HepG2 (cell line): ENCODE results near the gene BAHCC1. TPM values are rescaled to one million over a fixed set of nuclear protein-coding genes. Genes with fewer than 3 reads are reported as not detected.

Experiments
- ADNP ChIP-seq: sonication (generic); formaldehyde crosslinking; IDR thresholded peaks from 2 replicates; pipeline ENCODE4 v1.4.0; 2020; ENCODE audit warnings: missing genetic modification reagents
- BCL6 ChIP-seq: IDR thresholded peaks from 2 replicates; pipeline ENCODE4 v1.6.1; 2016; ENCODE audit warnings: missing genetic modification reagents, missing compliant biosample characterization
- MED1 ChIP-seq: sonication (generic); formaldehyde crosslinking; IDR thresholded peaks from 2 replicates; pipeline ENCODE4 v1.4.0; 2020; ENCODE audit warnings: missing genetic modification reagents
- NFKB2 ChIP-seq: sonication (generic); formaldehyde crosslinking; IDR thresholded peaks from 2 replicates; pipeline ENCODE4 v1.4.0; 2020; ENCODE audit warnings: missing genetic modification reagents, borderline replicate concordance
- NFYC ChIP-seq: IDR thresholded peaks from 2 replicates; pipeline ENCODE4 v1.6.1; 2016; ENCODE audit warnings: missing genetic modification reagents, missing compliant biosample characterization
- NR2F2 ChIP-seq: IDR thresholded peaks from 2 replicates; pipeline ENCODE4 v1.6.1; 2012; ENCODE audit warnings: low read depth, inconsistent platforms, borderline replicate concordance
- NR2F6 ChIP-seq, 2 experiments: IDR thresholded peaks; 2 replicates each; pipeline ENCODE4 v1.6.1; 2016; ENCODE audit warnings: antibody characterized with exemption in 1 of 2, mild to moderate bottlenecking in 1 of 2
- SMC3 ChIP-seq: IDR thresholded peaks from 2 replicates; pipeline ENCODE4 v1.6.1; 2011; ENCODE audit warnings: low read length, improper control_type of control experiment
- TSC22D2 ChIP-seq: sonication (generic); formaldehyde crosslinking; IDR thresholded peaks from 2 replicates; pipeline ENCODE4 v1.5.1; 2020; ENCODE audit warnings: missing genetic modification reagents, mild to moderate bottlenecking, borderline replicate concordance
- WIZ ChIP-seq: sonication (generic); formaldehyde crosslinking; IDR thresholded peaks from 2 replicates; pipeline ENCODE4 v1.5.1; 2020; ENCODE audit warnings: mild to moderate bottlenecking, missing genetic modification reagents
- ZMYM3 ChIP-seq: sonication (generic); formaldehyde crosslinking; IDR thresholded peaks from 2 replicates; pipeline ENCODE4 v1.5.1; 2020; ENCODE audit warnings: mild to moderate bottlenecking, missing genetic modification reagents
- ZNF331 ChIP-seq: sonication (generic); formaldehyde crosslinking; IDR thresholded peaks from 2 replicates; pipeline ENCODE4 v1.4.0; 2020; ENCODE audit warnings: missing genetic modification reagents
- ZNF605 ChIP-seq: sonication (generic); formaldehyde crosslinking; IDR thresholded peaks from 2 replicates; pipeline ENCODE4 v1.8.0; 2022; ENCODE audit warnings: mild to moderate bottlenecking, missing genetic modification reagents
- ZNF678 ChIP-seq: sonication (generic); formaldehyde crosslinking; IDR thresholded peaks from 2 replicates; pipeline ENCODE4 v1.4.0; 2020; ENCODE audit warnings: mild to moderate bottlenecking, missing genetic modification reagents
- ZNF788 ChIP-seq: sonication (generic); formaldehyde crosslinking; IDR thresholded peaks from 2 replicates; pipeline ENCODE4 v1.5.0; 2020; ENCODE audit warnings: mild to moderate bottlenecking, missing genetic modification reagents, borderline replicate concordance
- polyA plus RNA-seq, 8 experiments: library from polyadenylated mRNA; depleted of rRNA in 3 of 8; stranded (reverse) in 7 of 8; unstranded in 1 of 8; fragments of >200 nt; fragmentation: Illumina TruSeq in 4 of 8; extraction: Trizol in 4 of 8; gene quantifications; 2 replicates each; pipeline versions ENCODE4 v1.2.1 to v1.2.3, GENCODE V29; 2011 to 2016; ENCODE audit warnings: low read depth in 4 of 8, missing spikeins in 1 of 8, mixed read lengths in 1 of 8; ENCODE audit not compliant: insufficient read depth in 1 of 8
- total RNA-seq, 5 experiments: library from RNA; depleted of rRNA; stranded (reverse); fragments of >200 nt; fragmentation: Illumina TruSeq; extraction: Trizol; gene quantifications; 2 replicates each; pipeline ENCODE4 v1.2.3, GENCODE V29; 2016; ENCODE audit warnings: low read depth in 1 of 5
- TF ChIP-seq, protein P1 (sequence below): sonication (generic); formaldehyde crosslinking; IDR thresholded peaks from 2 replicates; pipeline ENCODE4 v1.5.1; 2020; ENCODE audit warnings: missing genetic modification reagents, mild to moderate bottlenecking, borderline replicate concordance
- TF ChIP-seq, protein P2 (sequence below): sonication (generic); formaldehyde crosslinking; IDR thresholded peaks from 2 replicates; pipeline ENCODE4 v1.4.0; 2020; ENCODE audit warnings: missing genetic modification reagents, borderline replicate concordance
- TF ChIP-seq, protein P3 (sequence below): IDR thresholded peaks from 2 replicates; pipeline ENCODE4 v1.6.1; 2018; ENCODE audit warnings: missing genetic modification reagents, mild to moderate bottlenecking, missing compliant biosample characterization
- TF ChIP-seq, protein P4 (sequence below): IDR thresholded peaks from 2 replicates; pipeline ENCODE4 v1.6.1; 2016

BAHCC1 gene
- total and polyA plus RNA-seq, 2 of the 13 experiments (the other 11 are each of a cell fraction or from before 2014, with no cell fraction given): 1.4 to 1.7 TPM

DNA sequence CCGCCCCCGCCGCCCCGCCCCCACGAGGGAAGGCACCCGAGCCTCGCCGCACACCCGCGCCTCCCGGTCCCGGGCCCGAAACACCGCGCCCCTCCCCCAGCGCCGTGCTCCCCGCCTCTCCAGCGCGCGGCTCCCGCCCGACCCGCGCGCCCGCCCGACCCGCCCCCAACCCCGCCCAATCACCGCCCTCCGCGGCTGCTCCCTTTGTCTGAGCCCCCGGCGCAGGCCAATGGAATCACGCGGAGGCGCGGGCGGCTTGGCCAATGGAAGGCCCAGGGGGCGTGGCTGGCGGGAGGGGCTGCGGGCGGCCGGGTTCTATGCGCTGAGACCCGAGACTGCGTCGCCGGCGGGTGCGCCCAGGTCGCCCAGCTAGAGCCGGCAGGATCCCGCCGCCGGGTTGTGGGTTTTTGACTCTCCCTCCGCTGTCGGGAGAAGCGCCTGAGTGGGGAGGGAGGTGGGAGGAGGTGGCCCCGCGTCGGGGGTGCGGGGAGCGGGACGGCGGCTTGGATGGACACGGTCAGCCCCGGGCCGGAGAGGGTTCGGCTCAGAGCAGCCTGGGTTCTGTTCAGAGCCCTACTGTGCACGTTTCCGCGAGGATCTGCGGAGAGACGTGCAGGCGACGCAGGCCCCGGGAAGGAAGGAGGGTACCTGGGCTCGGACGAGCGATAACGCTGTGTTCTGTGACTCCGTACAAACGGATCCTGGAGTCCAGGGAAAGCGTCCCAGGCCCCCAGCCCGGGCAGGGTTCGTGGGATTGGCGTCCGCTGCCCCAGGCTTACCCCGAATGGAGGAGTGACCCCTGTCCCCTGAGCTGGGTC is 49.0 kb upstream of the BAHCC1 start (continued):
- TF ChIP-seq, protein P1, sequence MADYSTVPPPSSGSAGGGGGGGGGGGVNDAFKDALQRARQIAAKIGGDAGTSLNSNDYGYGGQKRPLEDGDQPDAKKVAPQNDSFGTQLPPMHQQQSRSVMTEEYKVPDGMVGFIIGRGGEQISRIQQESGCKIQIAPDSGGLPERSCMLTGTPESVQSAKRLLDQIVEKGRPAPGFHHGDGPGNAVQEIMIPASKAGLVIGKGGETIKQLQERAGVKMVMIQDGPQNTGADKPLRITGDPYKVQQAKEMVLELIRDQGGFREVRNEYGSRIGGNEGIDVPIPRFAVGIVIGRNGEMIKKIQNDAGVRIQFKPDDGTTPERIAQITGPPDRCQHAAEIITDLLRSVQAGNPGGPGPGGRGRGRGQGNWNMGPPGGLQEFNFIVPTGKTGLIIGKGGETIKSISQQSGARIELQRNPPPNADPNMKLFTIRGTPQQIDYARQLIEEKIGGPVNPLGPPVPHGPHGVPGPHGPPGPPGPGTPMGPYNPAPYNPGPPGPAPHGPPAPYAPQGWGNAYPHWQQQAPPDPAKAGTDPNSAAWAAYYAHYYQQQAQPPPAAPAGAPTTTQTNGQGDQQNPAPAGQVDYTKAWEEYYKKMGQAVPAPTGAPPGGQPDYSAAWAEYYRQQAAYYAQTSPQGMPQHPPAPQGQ (CRISPR knock-in tag): no peak
- TF ChIP-seq, protein P2, sequence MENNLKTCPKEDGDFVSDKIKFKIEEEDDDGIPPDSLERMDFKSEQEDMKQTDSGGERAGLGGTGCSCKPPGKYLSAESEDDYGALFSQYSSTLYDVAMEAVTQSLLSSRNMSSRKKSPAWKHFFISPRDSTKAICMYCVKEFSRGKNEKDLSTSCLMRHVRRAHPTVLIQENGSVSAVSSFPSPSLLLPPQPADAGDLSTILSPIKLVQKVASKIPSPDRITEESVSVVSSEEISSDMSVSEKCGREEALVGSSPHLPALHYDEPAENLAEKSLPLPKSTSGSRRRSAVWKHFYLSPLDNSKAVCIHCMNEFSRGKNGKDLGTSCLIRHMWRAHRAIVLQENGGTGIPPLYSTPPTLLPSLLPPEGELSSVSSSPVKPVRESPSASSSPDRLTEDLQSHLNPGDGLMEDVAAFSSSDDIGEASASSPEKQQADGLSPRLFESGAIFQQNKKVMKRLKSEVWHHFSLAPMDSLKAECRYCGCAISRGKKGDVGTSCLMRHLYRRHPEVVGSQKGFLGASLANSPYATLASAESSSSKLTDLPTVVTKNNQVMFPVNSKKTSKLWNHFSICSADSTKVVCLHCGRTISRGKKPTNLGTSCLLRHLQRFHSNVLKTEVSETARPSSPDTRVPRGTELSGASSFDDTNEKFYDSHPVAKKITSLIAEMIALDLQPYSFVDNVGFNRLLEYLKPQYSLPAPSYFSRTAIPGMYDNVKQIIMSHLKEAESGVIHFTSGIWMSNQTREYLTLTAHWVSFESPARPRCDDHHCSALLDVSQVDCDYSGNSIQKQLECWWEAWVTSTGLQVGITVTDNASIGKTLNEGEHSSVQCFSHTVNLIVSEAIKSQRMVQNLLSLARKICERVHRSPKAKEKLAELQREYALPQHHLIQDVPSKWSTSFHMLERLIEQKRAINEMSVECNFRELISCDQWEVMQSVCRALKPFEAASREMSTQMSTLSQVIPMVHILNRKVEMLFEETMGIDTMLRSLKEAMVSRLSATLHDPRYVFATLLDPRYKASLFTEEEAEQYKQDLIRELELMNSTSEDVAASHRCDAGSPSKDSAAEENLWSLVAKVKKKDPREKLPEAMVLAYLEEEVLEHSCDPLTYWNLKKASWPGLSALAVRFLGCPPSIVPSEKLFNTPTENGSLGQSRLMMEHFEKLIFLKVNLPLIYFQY (CRISPR knock-in tag): peak; percentile 47; the same call in 1 of the 2 replicates
- TF ChIP-seq NR2F2: no peak
- no peak for TF ChIP-seq NR2F6 (IDR thresholded peaks at IDR 0.05)
- TF ChIP-seq NR2F6 (CRISPR knock-in tag; IDR thresholded peaks at IDR 0.05): no peak
- 0 out of 2 replicates have a peak, but pooled peaks have one; percentile 44 for TF ChIP-seq ZNF605 (CRISPR knock-in tag)
- TF ChIP-seq ZMYM3 (CRISPR knock-in tag): peak; percentile 36; the same call in 1 of the 2 replicates
- 0 out of 2 replicates have a peak, but pooled peaks have one; percentile 63 for TF ChIP-seq WIZ (CRISPR knock-in tag)
- 0 out of 2 replicates have a peak, but pooled peaks have one; percentile 23 for TF ChIP-seq ZNF331 (CRISPR knock-in tag)
- TF ChIP-seq BCL6 (CRISPR knock-in tag): peak; percentile 69
- TF ChIP-seq NFYC (CRISPR knock-in tag): peak; percentile 86
- TF ChIP-seq, protein P3, sequence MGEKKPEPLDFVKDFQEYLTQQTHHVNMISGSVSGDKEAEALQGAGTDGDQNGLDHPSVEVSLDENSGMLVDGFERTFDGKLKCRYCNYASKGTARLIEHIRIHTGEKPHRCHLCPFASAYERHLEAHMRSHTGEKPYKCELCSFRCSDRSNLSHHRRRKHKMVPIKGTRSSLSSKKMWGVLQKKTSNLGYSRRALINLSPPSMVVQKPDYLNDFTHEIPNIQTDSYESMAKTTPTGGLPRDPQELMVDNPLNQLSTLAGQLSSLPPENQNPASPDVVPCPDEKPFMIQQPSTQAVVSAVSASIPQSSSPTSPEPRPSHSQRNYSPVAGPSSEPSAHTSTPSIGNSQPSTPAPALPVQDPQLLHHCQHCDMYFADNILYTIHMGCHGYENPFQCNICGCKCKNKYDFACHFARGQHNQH (CRISPR knock-in tag): no peak; the same call in 1 of the 2 replicates
- TF ChIP-seq ZNF678 (CRISPR knock-in tag): 0 out of 2 replicates have a peak, but pooled peaks have one; percentile 49
- no peak for TF ChIP-seq ZNF788 (CRISPR knock-in tag)
- peak; percentile 75; the same call in 1 of the 2 replicates for TF ChIP-seq NFKB2
- TF ChIP-seq, protein P4, sequence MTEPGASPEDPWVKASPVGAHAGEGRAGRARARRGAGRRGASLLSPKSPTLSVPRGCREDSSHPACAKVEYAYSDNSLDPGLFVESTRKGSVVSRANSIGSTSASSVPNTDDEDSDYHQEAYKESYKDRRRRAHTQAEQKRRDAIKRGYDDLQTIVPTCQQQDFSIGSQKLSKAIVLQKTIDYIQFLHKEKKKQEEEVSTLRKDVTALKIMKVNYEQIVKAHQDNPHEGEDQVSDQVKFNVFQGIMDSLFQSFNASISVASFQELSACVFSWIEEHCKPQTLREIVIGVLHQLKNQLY (CRISPR knock-in tag): 0 out of 2 replicates have a peak, but pooled peaks have one; percentile 21
- TF ChIP-seq MED1 (CRISPR knock-in tag): peak; percentile 30
- TF ChIP-seq TSC22D2: no peak
- no peak for TF ChIP-seq ADNP (CRISPR knock-in tag)
- TF ChIP-seq SMC3: no peak
